Esophagus muscularis mucosa (tissue), 4 donors: ENCODE results near the gene GPR137B.

Source experiments
- CTCF ChIP-seq, 3 experiments: fragments of 200-600 bp in 2 of 3; fragments of 450-650 bp in 1 of 3; sonication (generic) in 2 of 3; IDR thresholded peaks; one replicate each; pipeline ENCODE4 v1.5.1; 2017 to 2019; ENCODE audit warnings: antibody characterized with exemption in 3 of 3, mild to moderate bottlenecking in 2 of 3, moderate library complexity in 1 of 3
- EP300 ChIP-seq: sonication (generic); formaldehyde crosslinking; IDR thresholded peaks from one replicate; pipeline ENCODE4 v1.6.1; 2017; ENCODE audit warnings: antibody characterized with exemption
- POLR2A ChIP-seq: fragments of 450-650 bp; IDR thresholded peaks from one replicate; pipeline ENCODE4 v1.6.1; 2017; ENCODE audit warnings: antibody characterized with exemption, moderate library complexity, mild to moderate bottlenecking, low read depth
- POLR2AphosphoS5 ChIP-seq, 2 donors: sonication (generic); formaldehyde crosslinking; IDR thresholded peaks; one replicate each; pipeline ENCODE4 v1.6.1; 2017; ENCODE audit warnings: antibody characterized with exemption in 2 of 2

GRCh38 chr1:236179634-236180033, 37.3 kb downstream of the GPR137B start:
- TF ChIP-seq CTCF (IDR thresholded peaks at IDR 0.05) (no peak), POLR2A (no peak), EP300 (no peak), POLR2AphosphoS5 (IDR thresholded peaks at IDR 0.05) (no peak)
